Cardiac fibroblast (primary cell): ENCODE data around the gene DGKZ.

Experiments used
- DNase-seq, 2 donors: peaks; one replicate each; pipeline versions ENCODE4 v3.0.0 to v3.0.0-alpha.2; 2010; ENCODE audit warnings: low read depth in 2 of 2
- H3K4me3 ChIP-seq, 2 donors: replicated peaks in 1 of 2; 1 replicate in 1 of 2; 2 replicates in 1 of 2; pipeline ENCODE4 v1.5.1; 2011; ENCODE audit warnings: low read depth in 2 of 2, low read length in 2 of 2, mild to moderate bottlenecking in 2 of 2, moderate library complexity in 1 of 2
- CTCF ChIP-seq: IDR thresholded peaks from one replicate; pipeline ENCODE4 v1.5.1; 2011; ENCODE audit warnings: low read depth, mild to moderate bottlenecking, low read length, inconsistent platforms

DGKZ gene

GRCh38 chr11:46333394-46333947 lies 13.8 kb upstream of the DGKZ start:
- peak overlapping the region in 1 of 2 donors; percentile 10 for H3K4me3 ChIP-seq
- TF ChIP-seq CTCF: no peak
- DNase-seq: no peak

- H3K4me3 ChIP-seq: no peak overlapping the region
- TF ChIP-seq CTCF: no peak
- DNase-seq: no peak
Observed at GRCh38 chr11:46334211-46334610, 13.1 kb upstream of the DGKZ start.

- no peak for DNase-seq
- no peak for TF ChIP-seq CTCF
- H3K4me3 ChIP-seq: no peak overlapping the region
Observed at GRCh38 chr11:46335271-46335670, 12.0 kb upstream of the DGKZ start.

GRCh38 chr11:46335890-46336562 lies 11.2 kb upstream of the DGKZ start:
- H3K4me3 ChIP-seq: no peak overlapping the region
- no peak for DNase-seq
- TF ChIP-seq CTCF: no peak

GRCh38 chr11:46336563-46337180 lies 10.6 kb upstream of the DGKZ start:
- DNase-seq: peak; percentile 34 to 77
- no peak overlapping the region for H3K4me3 ChIP-seq
- TF ChIP-seq CTCF: no peak

GRCh38 chr11:46337626-46338345 lies 9.5 kb upstream of the DGKZ start:
- no peak for TF ChIP-seq CTCF
- DNase-seq: no peak
- H3K4me3 ChIP-seq: no peak overlapping the region
